ENCODE results near the gene SEC14L2. TPM values are rescaled to one million over a fixed set of nuclear protein-coding genes. Genes with fewer than 3 reads are reported as not detected.

The SEC14L2 gene
- total RNA-seq, 1 donor from 2014 or later = 5.7 TPM

- Mint-ChIP-seq H3K27ac (peak within 1 kb of the TSS; percentile 95), H3K4me3 (peak within 1 kb of the TSS; percentile 94), H3K36me3 (peaks cover 11% of the 10 kb centered on the region), H3K9me3 (no peaks in the 10 kb centered on the region), H3K27me3 (ENCODE audit: insufficient read depth, low read depth) (peaks cover 2% of the 10 kb centered on the region), H3K4me1 (peaks cover 24% of the 10 kb centered on the region)
- Histone ChIP-seq H3K27ac (peak within 1 kb of the TSS; percentile 94), H3K36me3 (no peaks in the 10 kb centered on the region), H2AFZ (replicated peaks) (peak within 1 kb of the TSS; percentile 92), H3K4me3 (peak within 1 kb of the TSS; percentile 86), H4K20me1 (ENCODE audit: low read depth) (peaks cover 35% of the 10 kb centered on the region), H3K4me1 (peaks cover 8% of the 10 kb centered on the region), H3K9ac (peak within 1 kb of the TSS; percentile 98), H3K9me3 (ENCODE audit: low read depth) (no peaks in the 10 kb centered on the region), H3K27me3 (no peaks in the 10 kb centered on the region), H3F3A (ENCODE audit: low read depth) (no peaks in the 10 kb centered on the region), H3K79me2 (ENCODE audit: low read depth) (peaks cover 45% of the 10 kb centered on the region), H3K4me2 (peak within 1 kb of the TSS; percentile 90)
- DNase-seq (ENCODE audit: low spot score) = peak; percentile 97
- TF ChIP-seq CTCF (IDR thresholded peaks at IDR 0.05) (no peak), EZH2phosphoT487 (IDR thresholded peaks at IDR 0.05) (no peak), EZH2 (IDR thresholded peaks at IDR 0.05) (no peak)
Observed at GRCh38 chr22:30356449-30357235, 40.2 kb upstream of the SEC14L2 start, which contains the start of the genes CCDC157 and SF3A1. CCDC157 (plus strand) TSS chr22:30357007; CDS start chr22:30366001, 8,994 bp downstream. SF3A1 (minus strand) TSS chr22:30356894; CDS start chr22:30356792, 102 bp downstream.

- TF ChIP-seq EZH2phosphoT487 (IDR thresholded peaks at IDR 0.05) = no peak
- no peak for TF ChIP-seq EZH2 (IDR thresholded peaks at IDR 0.05)
- no peak for TF ChIP-seq CTCF (IDR thresholded peaks at IDR 0.05)
- Histone ChIP-seq H3K79me2 (ENCODE audit: low read depth) (peaks cover 40% of the 10 kb centered on the region), H3K9me3 (ENCODE audit: low read depth) (no peaks in the 10 kb centered on the region), H3K27me3 (no peaks in the 10 kb centered on the region), H3F3A (ENCODE audit: low read depth) (no peaks in the 10 kb centered on the region), H2AFZ (replicated peaks) (peak overlapping the region; percentile 92), H3K9ac (no peak overlapping the region), H3K36me3 (no peaks in the 10 kb centered on the region), H3K4me3 (peak overlapping the region; percentile 86), H3K4me1 (peaks cover 8% of the 10 kb centered on the region), H3K4me2 (peak overlapping the region; percentile 90), H3K27ac (no peak overlapping the region), H4K20me1 (ENCODE audit: low read depth) (peaks cover 35% of the 10 kb centered on the region)
- Mint-ChIP-seq H3K27me3 (ENCODE audit: insufficient read depth, low read depth) (peaks cover 2% of the 10 kb centered on the region), H3K9me3 (no peaks in the 10 kb centered on the region), H3K36me3 (peaks cover 6% of the 10 kb centered on the region), H3K4me3 (peak overlapping the region; percentile 94), H3K27ac (peak overlapping the region; percentile 95), H3K4me1 (peaks cover 24% of the 10 kb centered on the region)
- no peak for DNase-seq (ENCODE audit: low spot score)
Observed at GRCh38 chr22:30357236-30357570, 39.6 kb upstream of the SEC14L2 start.

- peak overlapping the region; percentile 90 for H3K4me2 ChIP-seq
- peak overlapping the region; percentile 92 for H2AFZ ChIP-seq (replicated peaks)
- peaks cover 27% of the 10 kb centered on the region for H3K4me1 Mint-ChIP-seq
Observed at GRCh38 chr22:30357650-30358215, 39.1 kb upstream of the SEC14L2 start.

More at GRCh38 chr22:30357650-30358215, 39.1 kb upstream of the SEC14L2 start:
- peaks cover 8% of the 10 kb centered on the region for H3K4me1 ChIP-seq
- no peaks in the 10 kb centered on the region for H3K9me3 Mint-ChIP-seq
- no peak overlapping the region for H3K27ac ChIP-seq
- H3F3A ChIP-seq (ENCODE audit: low read depth) = no peaks in the 10 kb centered on the region
- H3K27me3 Mint-ChIP-seq (ENCODE audit: insufficient read depth, low read depth) = peaks cover 2% of the 10 kb centered on the region
- peak overlapping the region; percentile 86 for H3K4me3 ChIP-seq
- peak; percentile 21 for DNase-seq (ENCODE audit: low spot score)
- peaks cover 33% of the 10 kb centered on the region for H4K20me1 ChIP-seq (ENCODE audit: low read depth)
- peak overlapping the region; percentile 61 for H3K27ac Mint-ChIP-seq
- peaks cover 35% of the 10 kb centered on the region for H3K79me2 ChIP-seq (ENCODE audit: low read depth)
- TF ChIP-seq EZH2phosphoT487 (IDR thresholded peaks at IDR 0.05) = no peak
- no peak for TF ChIP-seq CTCF (IDR thresholded peaks at IDR 0.05)
- no peak for TF ChIP-seq EZH2 (IDR thresholded peaks at IDR 0.05)
- H3K36me3 ChIP-seq = no peaks in the 10 kb centered on the region
- H3K9me3 ChIP-seq (ENCODE audit: low read depth) = no peaks in the 10 kb centered on the region
- no peak overlapping the region for H3K9ac ChIP-seq
- peaks cover 3% of the 10 kb centered on the region for H3K36me3 Mint-ChIP-seq
- H3K4me3 Mint-ChIP-seq = peak overlapping the region; percentile 94
- no peaks in the 10 kb centered on the region for H3K27me3 ChIP-seq
